HG02938 (cell line): ENCODE results near the gene RERE.

Source experiments
- ATAC-seq: cut with Tn5 transposase; IDR thresholded peaks from one replicate; pipeline ENCODE4 v1.9.1; 2021; ENCODE audit warnings: mild to moderate bottlenecking, moderate library complexity; ENCODE audit not compliant: unreplicated experiment

RERE gene

DNA sequence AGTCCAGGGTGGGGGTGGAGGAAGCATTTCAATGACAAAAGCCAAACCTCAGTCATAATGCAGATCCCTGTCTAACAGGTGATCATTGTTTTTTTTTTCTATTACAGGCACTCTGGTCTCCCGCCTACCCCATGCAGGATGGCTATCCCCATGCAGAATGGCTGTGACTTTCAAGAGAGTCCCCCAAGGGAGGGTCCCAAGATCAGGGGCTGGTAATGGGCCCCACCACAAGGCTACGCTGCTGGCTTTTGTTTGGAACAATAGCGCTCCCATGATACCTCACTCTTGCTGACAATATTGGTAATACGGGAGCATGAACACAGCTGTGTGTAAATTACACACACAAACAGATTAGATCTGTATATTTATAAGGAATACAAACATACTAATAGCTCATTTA lies 380.1 kb downstream of the RERE start:
- no peak for ATAC-seq

DNA sequence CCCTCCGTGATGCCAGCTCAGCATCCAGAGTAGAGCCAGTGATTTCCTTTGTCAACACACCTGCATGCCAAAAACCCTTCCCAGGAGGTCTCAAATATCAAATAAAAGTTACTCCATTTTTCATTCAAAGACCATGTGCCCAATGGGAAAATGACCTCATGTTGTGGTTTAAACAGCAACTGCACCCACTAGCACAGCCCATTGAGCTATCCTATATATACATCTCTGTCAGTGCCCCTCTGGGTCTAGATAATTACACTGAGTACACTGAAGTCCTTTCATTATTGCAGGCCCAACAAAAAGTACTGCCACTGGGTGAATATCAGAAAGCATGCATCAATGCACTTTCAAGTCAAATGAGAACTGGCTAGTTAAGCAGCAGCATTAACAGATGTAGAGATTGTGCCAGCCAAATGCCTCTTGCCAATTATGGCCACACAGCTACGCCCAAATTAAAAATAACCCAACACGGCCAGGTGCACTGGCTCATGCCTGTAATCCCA lies 381.8 kb downstream of the RERE start:
- ATAC-seq, result no peak

DNA sequence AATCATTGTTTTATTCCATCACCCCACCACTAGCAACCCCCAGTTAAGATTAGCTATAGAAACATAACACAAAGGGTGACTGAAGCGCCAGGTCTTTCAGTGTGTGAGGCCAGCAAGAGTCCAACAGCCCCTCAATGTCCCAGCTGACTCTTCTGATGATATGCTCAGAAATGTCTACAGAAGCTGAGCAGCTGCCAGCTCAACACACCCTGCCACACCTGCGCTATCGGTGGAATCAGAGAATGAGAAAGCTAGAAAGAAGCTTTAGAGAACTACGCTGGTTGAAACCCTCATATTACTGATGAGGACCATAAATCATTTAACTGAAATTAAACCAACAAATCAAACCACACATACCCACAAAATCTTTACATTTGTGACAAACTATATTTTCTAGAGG lies 383.3 kb downstream of the RERE start:
- no peak for ATAC-seq

DNA sequence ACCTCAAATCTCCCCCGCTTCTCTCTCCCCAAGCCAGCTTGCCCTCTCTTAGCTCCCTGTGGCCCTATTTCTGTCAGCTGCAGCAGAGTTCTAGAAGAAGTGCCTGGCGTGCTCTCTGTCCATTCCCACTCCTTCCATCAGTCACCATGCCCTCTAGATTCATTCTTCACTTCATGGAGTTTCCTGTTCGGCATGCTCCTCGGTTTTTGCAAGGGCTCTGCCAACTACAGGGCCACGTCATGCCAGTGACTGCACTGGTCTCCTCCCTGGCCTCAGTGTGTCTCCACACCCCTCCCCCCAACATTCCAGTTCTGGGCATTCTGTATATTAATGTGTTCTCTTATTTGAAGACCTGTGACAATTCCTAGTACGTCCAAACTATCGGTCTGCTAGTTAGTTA lies 385.7 kb downstream of the RERE start:
- no peak for ATAC-seq

DNA sequence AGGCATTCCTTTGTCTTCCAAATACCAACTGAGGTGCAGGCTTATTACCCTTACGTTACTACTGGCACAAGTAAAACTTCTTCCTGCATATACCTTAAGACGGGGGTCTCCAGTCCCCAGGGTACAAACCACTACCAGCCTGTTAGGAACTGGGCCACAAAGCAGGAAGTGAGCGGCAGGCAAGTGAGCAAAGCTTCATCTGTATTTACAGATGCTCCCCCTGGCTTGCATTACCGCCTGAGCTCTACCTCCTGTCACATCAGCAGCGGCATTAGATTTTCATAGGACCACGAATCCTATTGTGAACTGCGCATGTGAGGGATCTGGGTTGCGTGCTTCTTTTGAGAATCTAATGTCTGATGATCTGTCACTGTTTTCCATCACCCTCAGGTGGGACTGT lies 386.4 kb downstream of the RERE start:
- no peak for ATAC-seq

DNA sequence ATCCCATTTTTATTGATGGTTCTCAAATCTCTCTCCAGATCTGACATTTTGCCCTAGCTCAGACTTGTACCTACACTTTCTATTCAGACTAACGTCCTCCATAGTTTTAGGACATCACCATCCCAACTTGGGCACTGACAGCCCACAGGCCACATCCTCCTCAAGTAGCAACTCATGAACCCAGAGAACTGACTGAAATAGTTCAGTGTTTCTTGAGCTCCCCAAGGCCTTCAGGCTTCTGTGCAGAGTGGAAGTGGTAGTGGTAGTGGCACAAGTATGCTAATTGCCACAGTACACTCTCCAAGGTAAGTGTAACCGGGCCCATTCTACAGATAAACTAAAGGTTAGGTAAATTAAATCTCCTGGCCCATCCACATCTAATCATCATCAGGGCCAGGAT lies 387.0 kb downstream of the RERE start:
- no peak for ATAC-seq

DNA sequence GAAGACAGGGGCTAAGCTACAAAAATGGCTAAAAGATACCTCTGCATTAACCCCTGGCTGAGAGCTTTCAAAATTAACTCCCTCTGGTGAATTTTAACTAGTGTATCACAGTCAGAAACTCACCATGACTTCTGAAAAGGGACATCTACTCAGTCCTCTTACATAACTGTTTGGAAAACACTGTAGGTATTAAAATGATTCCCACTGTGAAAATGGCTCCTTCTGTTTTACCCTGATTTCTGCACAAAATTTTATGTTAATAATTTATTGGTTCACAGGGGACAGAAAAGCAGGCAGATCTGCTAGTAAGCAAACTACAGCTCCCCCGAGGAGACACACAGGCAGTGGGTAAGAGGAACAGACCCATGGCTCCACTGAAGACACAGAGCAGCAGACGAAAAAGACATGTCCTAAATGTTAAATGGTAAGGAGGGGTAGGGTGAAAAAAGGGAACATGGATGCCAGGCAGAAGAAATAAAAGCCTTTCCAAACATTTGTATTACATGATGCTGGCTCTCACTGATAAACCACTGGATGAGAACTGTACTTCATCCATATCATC lies 387.8 kb downstream of the RERE start:
- no peak for ATAC-seq

DNA sequence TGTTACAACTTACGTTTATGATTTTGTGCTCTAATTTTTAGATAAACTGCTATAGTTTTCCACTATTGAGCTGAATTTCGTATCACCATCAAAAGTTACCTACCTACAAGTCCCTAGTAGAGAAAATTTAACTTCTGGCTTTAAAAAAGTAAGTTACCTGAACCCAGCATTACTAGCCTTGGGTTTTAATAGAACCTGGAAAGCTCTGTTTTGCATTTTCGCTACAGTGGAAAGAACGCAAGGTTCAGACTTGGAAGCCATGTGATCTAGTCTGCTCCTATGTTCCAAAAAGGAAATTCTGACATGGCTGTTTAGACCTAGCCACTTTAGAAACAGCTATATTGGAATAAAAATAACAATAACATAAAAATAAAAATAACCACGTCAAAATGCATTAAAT lies 389.0 kb downstream of the RERE start:
- no peak for ATAC-seq

DNA sequence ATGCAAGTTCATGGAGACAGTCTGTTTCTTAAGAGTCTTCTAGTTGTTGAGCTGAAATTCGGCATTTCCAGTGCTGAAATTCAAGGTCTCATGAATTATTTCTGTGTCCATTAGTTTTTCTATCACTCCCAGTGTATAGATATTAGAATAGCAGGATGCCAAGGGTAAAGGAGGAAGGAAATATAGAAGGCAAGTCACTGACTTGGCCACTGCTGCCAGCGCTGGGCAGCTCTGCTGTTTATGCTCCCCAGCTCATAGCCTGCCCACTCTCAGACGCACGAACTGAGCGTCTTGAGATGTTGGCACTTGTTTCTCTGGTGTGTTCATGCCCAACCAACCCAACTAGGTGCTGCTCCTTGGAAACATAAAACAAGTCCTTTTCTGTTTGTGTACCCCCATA lies 389.5 kb downstream of the RERE start:
- ATAC-seq, result no peak

DNA sequence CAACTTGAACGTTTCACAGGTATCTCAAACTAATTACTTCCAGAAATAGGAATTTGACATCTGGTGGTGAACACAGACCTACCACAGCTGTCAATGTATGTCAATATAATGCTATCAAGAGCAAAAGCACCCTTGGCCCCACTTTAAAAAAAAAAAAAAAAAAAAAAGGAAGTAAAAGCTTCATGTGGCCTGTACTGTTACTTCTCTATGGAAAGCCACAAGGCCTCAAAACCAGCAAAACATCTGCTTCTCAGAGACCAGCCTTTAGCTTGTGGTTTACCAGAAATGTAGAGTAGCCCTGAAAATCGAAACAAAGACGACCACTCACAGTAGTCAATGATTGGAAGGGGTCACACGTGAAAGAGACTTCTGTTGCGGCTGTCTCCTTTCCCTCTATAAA lies 389.9 kb downstream of the RERE start:
- peak; percentile 61 for ATAC-seq

DNA sequence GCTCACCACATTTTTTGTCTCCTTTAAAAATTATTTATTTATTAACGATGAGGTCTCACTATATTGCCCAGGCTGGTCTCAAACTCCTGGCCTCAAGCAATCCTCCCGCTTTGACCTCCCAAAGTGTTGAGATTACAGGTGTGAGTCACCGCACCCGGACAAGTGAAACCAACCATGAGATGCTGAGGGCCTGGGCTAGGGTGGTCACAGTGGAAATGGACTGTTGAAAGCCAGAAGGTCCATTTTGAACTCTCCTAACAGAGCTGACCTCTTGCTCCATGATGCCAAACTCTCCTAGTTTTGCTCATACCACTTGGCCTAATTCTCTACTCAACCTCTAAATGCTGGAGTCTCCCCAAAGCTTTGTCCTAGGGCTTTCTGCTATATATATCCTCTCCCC lies 390.4 kb downstream of the RERE start:
- ATAC-seq, result no peak

DNA sequence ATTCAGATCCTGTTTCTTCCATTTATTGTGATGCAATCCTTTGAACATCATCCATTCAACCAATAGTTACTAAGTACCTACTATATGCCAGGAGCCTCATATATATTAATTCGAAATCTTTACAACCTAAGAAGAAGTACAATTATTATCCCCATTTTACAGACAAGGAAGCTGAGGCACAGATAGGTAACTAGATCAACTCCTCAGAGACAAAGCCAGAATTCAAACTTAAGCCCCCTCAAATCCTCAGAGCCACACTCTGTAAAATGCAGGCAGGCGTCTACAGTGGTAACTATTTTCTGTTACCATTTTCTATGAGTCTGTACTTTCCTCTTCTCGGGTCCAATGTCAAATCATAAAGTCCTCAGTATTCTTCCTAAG lies 391.7 kb downstream of the RERE start:
- no peak for ATAC-seq

DNA sequence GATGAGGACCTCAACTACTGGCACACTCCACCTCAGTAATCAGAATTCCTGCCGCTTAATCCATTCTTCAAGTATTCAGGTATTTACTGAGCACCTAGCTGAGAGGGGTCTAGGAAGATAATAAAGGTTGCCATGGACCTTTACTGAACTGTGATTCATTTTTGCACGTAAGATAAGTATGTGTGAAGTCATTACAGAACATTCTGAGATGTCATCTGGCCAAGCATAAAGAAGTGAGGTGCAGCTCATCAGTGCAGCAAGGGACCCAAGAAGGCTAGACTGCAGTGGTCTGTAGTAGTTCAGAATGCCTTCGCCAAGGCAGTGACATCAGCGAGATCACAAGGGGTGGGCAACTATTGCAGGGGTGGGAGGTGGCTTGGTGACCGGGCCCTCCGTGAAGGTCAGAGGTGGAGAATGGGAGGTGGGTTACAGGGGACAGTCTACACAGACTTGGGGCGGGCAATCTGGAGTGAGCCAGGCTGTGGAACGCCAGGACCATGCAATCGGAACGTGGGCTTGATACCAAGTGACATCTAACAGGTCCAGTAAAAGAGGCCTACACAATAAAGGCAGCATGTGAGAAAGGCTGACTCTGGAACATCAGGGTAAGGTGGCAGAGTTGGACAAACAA lies 392.2 kb downstream of the RERE start:
- no peak for ATAC-seq

DNA sequence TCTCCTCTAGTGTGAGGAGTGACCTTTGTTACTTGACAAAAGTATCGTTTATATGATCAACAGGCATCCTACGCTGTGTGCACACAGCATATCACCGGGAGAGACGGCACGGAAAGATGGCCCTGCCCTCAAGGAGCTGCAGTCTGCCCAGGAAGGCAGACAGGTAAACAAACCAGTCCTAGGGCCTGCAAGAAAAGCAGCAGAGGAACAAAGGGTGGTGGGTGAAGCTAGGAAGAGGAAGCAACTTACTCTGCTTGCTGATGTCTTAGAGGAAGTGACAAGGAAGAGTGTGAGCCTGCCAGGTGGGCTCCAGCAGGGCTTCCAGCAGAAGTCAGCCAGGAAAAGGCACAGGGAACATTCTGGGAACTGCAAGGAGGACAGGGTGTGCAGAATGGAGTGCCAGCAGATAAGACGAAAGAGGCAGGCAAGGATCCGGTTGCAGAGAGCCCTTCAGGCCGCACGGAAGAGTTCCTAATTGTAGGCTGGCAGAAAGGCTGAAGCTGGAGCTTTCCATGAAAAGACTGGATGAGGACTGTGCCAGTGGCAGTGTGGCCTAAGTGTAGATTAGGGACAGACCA lies 392.8 kb downstream of the RERE start:
- ATAC-seq, result no peak

DNA sequence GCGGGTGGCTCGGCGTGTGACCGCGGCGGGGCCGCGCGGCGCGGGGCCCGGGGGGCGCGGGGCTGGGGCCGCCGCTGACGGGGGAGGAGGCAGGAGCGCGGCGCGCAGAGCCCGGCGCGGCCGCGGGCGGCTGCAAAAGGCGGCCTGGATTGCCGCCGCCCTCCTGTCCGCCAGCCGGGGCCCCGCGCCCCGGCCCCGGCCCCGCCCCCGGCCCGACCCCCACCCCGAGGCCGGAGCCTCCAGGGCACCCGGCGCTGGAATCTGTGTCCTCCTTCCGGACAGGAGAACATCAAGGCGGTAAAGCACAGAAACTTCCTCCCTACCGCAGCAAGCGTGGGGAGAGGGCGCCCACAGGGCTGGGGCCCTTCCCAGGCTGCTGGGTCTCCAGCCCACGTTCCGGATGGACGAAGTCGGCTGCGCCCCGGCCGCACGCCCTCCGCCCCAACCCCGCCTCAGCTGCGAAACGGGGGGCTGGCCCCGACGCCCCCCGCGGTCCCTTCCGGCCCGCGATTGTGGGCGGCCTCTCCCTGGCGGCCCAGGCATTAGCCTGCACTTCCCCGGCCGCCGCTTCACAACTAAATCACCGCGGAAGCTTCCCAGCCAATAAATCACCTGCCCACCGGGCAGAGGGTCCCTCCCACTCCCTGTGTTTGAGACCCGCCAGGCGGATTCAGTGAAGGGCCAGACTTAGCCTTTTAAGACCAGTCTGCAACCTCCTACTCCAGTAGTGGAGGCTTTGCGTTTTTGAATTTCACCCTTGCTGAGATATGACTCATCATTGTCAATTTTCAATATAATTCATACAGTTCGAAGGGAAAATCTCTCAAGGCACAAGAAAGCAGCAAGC lies 393.5 kb downstream of the RERE start:
- ATAC-seq, result no peak

DNA sequence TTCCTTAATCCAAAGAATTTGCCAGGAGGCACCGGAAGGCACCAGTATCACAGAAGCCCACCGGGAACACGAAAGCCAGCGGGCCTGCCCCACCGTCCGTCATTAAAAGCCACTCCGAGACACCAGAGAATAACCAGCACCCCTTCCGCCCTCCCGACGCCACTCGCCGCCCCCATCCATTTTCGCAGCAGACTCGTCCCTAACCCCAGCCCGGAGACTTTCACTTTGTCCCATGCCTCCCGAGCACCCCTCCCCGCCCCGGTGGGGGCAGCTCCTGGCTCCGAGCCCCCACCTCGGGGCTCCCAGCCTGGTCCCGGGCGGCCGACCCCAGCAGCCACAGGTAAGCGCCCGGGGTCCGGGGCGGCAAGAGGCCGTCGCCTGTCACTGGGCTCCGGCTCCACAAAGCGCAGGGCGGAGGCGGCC lies 394.2 kb downstream of the RERE start:
- ATAC-seq, result no peak

DNA sequence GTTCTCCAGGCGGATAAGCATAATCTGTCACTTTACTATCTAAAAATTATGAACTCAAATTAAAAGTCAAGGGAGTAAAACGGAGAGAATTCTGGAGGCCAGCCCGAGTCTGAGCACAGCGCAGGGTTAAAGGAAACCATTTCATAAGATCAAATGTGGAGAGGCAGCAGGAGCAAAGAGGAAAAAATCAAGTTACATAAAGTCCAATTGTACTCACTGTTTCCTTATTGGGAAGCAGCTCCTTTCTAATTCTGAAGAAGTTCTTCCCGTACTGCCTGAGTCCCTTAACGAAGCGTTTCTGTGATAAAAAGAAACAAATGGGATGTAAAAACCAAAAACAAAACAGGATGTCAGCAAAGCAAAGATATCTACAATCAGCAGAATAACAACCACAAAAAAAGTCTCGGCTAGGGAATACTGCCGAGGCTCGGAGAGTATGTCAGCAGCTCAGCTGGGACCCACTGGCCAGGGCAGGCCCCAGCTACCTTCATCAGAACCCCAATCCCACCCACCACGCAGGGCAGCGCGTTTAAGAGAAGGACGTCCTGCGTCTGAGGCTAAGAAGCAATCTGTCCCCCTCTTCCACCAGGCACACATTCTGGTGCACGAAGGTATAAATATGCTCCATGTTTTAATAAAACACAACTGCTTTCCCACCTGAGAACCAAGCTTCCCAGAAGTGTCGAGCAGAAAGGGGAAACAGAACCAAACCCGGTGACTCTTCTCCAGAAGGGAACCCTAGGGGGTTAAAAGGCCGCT lies 394.8 kb downstream of the RERE start:
- ATAC-seq, result no peak

DNA sequence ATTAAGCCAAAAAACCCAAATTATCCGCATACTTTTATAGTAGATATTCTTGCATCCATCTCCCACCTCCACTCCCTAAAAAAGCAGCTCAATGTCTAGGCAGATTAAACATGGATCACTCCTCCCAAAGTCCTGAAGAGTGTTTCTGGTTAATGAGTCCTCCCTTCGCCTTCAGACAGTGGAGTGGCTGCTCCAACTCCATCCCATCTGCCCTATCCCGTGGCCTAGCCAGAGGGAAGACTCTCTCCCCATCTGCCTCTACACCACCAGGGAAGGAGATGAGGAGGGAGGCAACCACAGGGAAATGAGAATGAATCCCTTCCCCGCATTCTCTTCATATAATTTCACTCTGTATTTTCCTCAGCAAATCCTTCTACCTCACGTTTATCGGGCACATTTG lies 395.7 kb downstream of the RERE start:
- no peak for ATAC-seq

DNA sequence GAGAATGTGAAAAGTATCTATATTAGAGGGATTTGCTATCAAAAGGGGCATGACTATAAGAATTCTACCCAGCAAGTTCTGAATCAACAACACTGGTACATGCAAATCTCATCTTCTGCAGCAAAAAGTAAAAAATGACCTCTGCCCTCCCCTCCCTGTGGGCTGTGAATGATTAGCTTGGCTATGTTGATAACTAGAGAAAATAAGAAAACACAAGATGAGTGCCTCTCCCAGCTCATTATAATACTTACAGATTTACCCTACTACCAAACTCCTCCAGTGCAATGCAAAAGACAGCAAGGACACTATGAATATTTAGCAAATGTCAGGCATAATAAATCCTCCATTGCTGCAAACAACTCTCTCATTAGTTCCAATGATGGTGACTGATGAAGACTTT lies 397.1 kb downstream of the RERE start:
- no peak for ATAC-seq

DNA sequence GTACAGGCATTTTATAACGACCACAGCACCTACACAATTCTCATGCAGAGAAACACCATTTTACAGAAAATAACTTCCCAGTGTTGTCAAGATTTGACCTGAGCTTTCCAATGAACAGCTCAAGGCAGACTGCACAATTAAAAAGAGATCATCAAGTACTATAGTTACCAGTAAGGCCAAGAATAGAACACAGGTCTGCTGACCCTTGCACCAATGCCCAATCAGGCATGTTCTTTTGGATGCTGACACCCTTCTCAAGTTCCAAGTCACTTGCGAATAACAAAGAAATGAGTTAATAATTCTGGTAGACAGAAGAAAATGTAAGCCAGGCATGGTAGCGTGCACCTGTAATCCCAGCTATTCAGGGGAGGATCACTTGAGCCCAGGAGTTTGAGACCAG lies 397.6 kb downstream of the RERE start:
- no peak for ATAC-seq

DNA sequence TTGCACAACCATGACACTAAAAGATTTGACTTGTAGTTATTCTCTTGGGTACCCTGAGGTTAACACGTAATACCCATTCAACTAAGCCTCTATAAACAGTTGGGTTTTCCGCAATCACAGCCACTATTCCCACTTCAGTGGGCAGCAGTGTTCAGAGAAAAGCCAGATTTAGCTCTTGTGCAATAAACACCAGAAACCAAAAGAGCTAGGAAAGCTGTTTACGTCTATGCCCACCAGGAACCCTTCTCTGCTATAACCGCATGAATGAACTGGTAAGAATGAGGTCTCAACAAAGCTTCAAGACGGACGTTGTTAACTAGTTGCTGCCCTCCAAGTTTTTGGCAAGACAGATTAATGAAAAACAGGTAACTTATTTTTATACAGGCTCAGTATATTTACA lies 398.3 kb downstream of the RERE start:
- ATAC-seq, result no peak
